Activated CD4-positive, alpha-beta memory T cell treated with anti-CD3 and anti-CD28 coated beads for 36 hours (primary cell): ENCODE measurements around the gene OXTR. TPM values are rescaled to one million over a fixed set of nuclear protein-coding genes. Genes with fewer than 3 reads are reported as not detected.

Source experiments
- CTCF ChIA-PET: fragments of 350-600 bp; sonication (Branson Sonifier 250); formaldehyde crosslinking; loops from one replicate; lab custom pipeline; 2021; ENCODE audit warnings: antibody characterized with exemption, inconsistent platforms; lab: Charles Lee
- POLR2A ChIA-PET: fragments of 350-600 bp; sonication (Branson Sonifier 250); formaldehyde crosslinking; loops from one replicate; lab custom pipeline; 2021; ENCODE audit warnings: antibody characterized with exemption; lab: Charles Lee
- DNase-seq: peaks from one replicate; pipeline ENCODE4 v3.0.0-alpha.2; 2020
- H3K27ac Mint-ChIP-seq: one replicate; pipeline ENCODE4 v1.8.0; 2021; ENCODE audit warnings: mixed read lengths
- H3K27me3 Mint-ChIP-seq: one replicate; pipeline ENCODE4 v1.8.0; 2021; ENCODE audit warnings: mixed read lengths
- H3K36me3 Mint-ChIP-seq: one replicate; pipeline ENCODE4 v1.8.0; 2021; ENCODE audit warnings: mixed read lengths
- H3K4me1 Mint-ChIP-seq: one replicate; pipeline ENCODE4 v1.8.0; 2021; ENCODE audit warnings: low read depth, mixed read lengths
- H3K4me3 Mint-ChIP-seq: one replicate; pipeline ENCODE4 v1.8.0; 2021; ENCODE audit warnings: mild to moderate bottlenecking, mixed read lengths
- H3K9me3 Mint-ChIP-seq: one replicate; pipeline ENCODE4 v1.8.0; 2021; ENCODE audit warnings: mixed read lengths
- intact Hi-C: fragments of 100-400 bp; cut with micrococcal nuclease; formaldehyde crosslinking; loops from one replicate; pipeline ENCODE4 v1.15.1; 2023
- total RNA-seq, 2 experiments: library from RNA; stranded (reverse); gene quantifications; one replicate each; pipeline ENCODE4 v1.2.3, GENCODE V29; 2021

Gene OXTR
- total RNA-seq, 2 experiments from 2014 or later: 0.64 to 1.1 TPM

DNA sequence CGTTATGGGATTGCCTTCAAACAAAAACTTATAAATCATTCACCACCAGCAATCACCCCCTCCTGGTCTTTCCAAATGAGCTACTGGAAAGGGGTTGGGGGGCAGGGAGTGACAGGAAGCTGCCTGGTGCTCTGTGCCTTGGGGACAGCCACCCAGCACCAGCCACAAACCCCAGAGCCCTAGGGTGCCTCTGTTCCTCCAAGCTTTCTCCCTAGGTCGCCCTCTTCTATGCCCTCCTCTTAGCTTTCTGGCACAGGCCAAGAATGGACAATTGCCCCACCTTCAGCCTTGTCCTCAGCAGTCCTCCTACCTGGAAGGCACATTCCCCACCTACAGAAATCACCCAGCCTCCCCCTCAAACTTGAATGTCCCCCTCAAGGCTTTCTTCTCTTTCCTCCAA, 3.3 kb downstream of the OXTR start:
- intact Hi-C loops: loop anchor here (5.0 kb wide), 2 partner anchors 196 to 536 kb away; partner anchors contain the start of gene RAD18
- H3K4me3 Mint-ChIP-seq: no peak overlapping the region
- CTCF ChIA-PET: interaction anchor here (0.7 kb wide), 1 partner anchor 119 kb away, joined by 3 read pairs; no protein-coding TSS in a partner anchor

DNA sequence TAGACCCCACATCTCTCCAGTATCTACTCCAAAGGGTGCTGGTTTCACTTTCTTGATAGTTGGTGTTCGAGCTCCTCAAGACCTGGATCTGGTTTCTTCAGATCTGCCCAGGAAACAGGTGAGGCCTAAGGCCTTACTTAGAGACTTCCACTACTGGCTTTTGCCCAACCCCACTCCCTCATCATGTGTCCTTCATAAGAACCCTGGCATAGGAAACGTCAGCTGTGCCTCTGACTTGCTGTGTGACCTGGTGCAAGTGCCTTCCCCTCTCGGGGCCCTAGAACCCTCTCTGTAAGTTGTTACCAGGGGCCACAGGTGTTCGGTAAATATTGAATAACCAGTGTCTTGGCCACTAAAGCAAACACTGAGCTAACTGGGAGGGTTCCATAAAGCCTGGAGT, 3.9 kb downstream of the OXTR start:
- no peaks in the 10 kb centered on the region for H3K36me3 Mint-ChIP-seq

More for the DNA sequence above, 3.3 kb downstream of the OXTR start:
- no peaks in the 10 kb centered on the region for H3K36me3 Mint-ChIP-seq
- H3K27ac Mint-ChIP-seq: no peak overlapping the region
- POLR2A ChIA-PET: no interaction called here
- DNase-seq: no peak
- peaks cover 25% of the 10 kb centered on the region for H3K27me3 Mint-ChIP-seq
- H3K9me3 Mint-ChIP-seq: no peaks in the 10 kb centered on the region
- H3K4me1 Mint-ChIP-seq: peaks cover 15% of the 10 kb centered on the region

DNA sequence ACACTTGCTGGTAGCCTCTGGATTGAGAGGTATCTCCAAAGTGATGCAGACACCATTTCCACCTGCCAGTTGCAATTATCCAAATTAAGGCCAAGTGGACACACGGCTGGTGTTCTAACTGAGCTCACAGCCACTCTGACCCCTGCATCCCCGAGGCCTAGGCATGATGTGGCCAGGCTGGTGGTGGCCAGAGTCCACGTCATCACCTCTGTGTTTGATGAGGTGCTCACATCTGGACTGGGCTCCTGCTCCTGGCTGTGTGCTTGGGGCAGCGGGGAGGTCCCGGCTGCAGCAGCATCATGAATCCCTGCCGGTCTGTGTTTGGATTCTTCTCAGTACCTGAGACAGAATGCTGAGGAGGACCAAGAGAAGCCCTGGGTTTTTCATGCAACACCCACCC, 4.9 kb downstream of the OXTR start:
- no peaks in the 10 kb centered on the region for H3K36me3 Mint-ChIP-seq
- intact Hi-C loops: no loop called here
- H3K4me3 Mint-ChIP-seq: no peak overlapping the region
- DNase-seq: no peak
- peaks cover 15% of the 10 kb centered on the region for H3K27me3 Mint-ChIP-seq
- ChIA-PET CTCF (no interaction called here), POLR2A (no interaction called here)
- no peak overlapping the region for H3K27ac Mint-ChIP-seq
- no peaks in the 10 kb centered on the region for H3K9me3 Mint-ChIP-seq
- peaks cover 13% of the 10 kb centered on the region for H3K4me1 Mint-ChIP-seq

More for the DNA sequence above, 3.9 kb downstream of the OXTR start:
- H3K27me3 Mint-ChIP-seq: peaks cover 25% of the 10 kb centered on the region
- no peak overlapping the region for H3K27ac Mint-ChIP-seq
- peaks cover 15% of the 10 kb centered on the region for H3K4me1 Mint-ChIP-seq
- intact Hi-C loops: loop anchor here (5.0 kb wide), 2 partner anchors 197 to 537 kb away; partner anchors contain the start of gene RAD18
- ChIA-PET CTCF (no interaction called here), POLR2A (no interaction called here)
- no peak for DNase-seq
- no peaks in the 10 kb centered on the region for H3K9me3 Mint-ChIP-seq
- H3K4me3 Mint-ChIP-seq: no peak overlapping the region

DNA sequence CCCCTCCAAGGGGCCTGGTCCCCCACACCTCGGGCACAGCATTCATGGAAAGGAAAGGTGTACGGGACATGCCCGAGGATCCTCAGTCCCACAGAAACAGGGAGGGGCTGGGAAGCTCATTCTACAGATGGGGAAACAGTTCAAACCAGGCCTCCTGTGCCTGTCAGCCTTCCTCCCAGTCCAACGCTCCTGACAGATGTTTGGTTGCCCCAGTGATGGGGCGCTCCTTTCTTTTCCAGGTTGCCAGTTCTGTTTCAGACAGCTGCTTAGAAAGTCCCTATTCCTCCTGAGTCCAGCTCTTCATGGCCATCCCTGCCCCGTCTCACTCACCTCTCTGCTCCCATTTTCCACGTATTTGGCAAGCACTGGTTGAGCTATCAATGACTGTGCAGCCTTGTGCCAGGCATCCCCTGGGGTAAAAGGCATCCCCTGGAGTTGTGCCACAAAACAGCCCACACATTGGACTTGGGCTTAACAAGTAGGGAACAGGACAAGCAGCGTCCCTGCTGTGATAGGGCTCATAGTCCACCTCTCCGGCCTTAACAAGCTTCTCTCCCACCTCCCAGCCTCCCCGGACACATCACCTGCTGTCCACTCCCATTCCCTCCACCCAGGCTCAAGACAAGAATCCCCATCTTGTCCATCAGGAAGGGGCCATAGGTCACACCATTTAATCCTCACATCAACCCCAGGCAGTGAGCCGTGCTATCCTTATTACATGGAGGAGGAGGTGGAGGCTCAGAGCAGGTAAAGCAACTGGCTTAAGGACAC, 6.6 kb downstream of the OXTR start:
- no peak for DNase-seq
- H3K27me3 Mint-ChIP-seq: peaks cover 1% of the 10 kb centered on the region
- ChIA-PET POLR2A (no interaction called here), CTCF (no interaction called here)
- no peak overlapping the region for H3K4me3 Mint-ChIP-seq
- no peaks in the 10 kb centered on the region for H3K36me3 Mint-ChIP-seq
- H3K9me3 Mint-ChIP-seq: no peaks in the 10 kb centered on the region
- H3K4me1 Mint-ChIP-seq: no peaks in the 10 kb centered on the region
- H3K27ac Mint-ChIP-seq: no peak overlapping the region
- intact Hi-C loops: no loop called here

DNA sequence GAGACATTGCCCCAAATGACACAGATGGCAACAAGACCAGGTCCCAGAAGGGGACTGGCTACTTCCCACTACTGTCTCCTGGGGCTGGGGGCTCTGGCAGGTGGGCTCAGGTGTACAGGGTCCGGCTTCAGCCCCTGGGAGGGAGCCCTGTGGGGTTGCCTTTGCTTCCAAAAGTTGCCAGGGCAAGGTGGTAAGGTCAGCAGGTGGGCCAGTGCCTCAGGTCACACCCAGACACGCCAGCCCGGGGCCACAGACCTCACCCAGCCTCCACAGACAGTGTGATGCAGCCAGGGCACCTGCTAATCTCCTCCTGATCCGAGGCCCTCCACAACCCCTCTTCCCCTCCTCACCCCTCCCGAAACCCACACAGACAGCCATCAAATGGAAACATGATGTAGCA, 7.5 kb downstream of the OXTR start:
- no peak overlapping the region for H3K27ac Mint-ChIP-seq
- ChIA-PET CTCF (interaction anchor here (0.5 kb wide), 1 partner anchor 60 kb away, joined by 3 read pairs; no protein-coding TSS in a partner anchor), POLR2A (no interaction called here)
- DNase-seq: no peak
- intact Hi-C loops: no loop called here
- no peaks in the 10 kb centered on the region for H3K27me3 Mint-ChIP-seq
- H3K36me3 Mint-ChIP-seq: no peaks in the 10 kb centered on the region
- H3K4me1 Mint-ChIP-seq: no peaks in the 10 kb centered on the region
- no peaks in the 10 kb centered on the region for H3K9me3 Mint-ChIP-seq
- no peak overlapping the region for H3K4me3 Mint-ChIP-seq

DNA sequence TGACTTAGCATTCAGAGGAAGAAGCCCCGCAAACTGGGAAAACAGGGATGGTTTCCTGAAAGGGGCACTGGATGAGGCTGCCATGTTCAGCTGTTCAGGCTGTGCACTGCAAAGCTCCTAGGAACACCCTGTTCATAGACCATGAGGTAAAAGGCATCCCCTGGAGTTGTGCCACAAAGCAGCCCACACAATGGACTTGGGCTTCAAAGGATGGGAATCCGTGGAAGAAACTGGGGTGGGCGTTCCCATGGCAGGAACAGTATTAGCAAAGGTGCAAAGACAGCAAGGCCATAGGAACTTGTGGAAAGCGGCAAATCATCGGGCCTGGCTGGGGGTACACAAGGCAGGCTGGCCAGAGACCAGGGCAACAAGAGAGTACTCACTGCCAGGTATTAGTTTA, 8.9 kb downstream of the OXTR start:
- Mint-ChIP-seq H3K4me3 (no peak overlapping the region), H3K27me3 (no peaks in the 10 kb centered on the region), H3K36me3 (no peaks in the 10 kb centered on the region), H3K27ac (no peak overlapping the region), H3K4me1 (no peaks in the 10 kb centered on the region), H3K9me3 (no peaks in the 10 kb centered on the region)
- ChIA-PET CTCF (no interaction called here), POLR2A (no interaction called here)
- intact Hi-C loops: no loop called here
- DNase-seq: no peak

DNA sequence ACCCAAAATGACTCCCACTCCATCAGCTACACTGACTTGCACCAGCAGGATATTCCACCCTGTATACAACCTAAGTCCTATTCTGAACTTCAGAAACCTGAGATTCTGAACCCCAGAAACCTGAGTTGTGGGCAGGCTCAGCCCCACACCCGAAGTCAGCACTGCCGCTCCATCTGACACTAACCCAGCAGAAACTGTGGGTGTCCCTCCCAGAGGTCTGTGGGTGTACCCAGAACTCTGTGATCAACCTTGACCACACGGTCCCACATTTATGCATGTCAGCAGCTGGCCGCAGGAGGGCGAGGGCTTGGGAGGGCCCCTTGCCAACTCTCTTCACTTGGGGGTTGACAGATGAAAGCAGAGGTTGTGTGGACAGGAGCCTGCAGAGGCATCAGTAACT, 9.3 kb downstream of the OXTR start:
- intact Hi-C loops: no loop called here

DNA sequence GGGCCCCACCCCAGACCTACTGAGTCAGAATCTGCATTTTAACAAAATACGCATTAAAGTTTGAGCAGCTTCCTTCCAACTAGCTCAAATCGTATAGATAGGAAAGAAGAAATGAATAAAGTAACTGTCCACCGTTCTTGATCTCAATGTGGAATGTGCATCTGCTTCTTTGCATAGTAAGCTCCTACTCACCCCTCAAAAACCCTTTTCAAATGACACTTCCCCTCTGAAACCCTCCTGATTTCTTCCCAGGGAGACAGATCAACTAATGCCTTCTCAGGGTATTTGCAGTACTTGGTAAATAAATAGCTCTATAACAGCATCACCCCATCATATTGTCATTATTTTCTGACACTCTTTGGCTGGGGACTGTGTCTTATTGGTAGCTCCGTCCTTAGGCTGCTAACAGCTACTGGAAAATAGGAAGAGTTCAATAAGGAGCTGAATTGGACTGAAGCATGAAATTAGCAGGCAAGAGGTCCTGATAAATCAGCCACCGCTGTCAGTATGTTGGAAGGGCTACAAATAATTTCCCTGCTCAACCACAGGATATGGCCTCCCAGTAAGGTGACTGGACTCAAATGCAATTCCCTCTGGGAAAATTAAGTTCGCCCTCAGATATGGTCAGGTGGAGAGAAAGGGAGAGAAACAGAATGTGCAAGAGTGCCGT, 10.2 kb downstream of the OXTR start:
- ChIA-PET CTCF (interaction anchor here (1.5 kb wide), 1 partner anchor 10 kb away, joined by 7 read pairs; the partner anchor contains the start of gene OXTR), POLR2A (no interaction called here)
- Mint-ChIP-seq H3K36me3 (no peaks in the 10 kb centered on the region), H3K4me3 (no peak overlapping the region), H3K27me3 (no peaks in the 10 kb centered on the region), H3K27ac (no peak overlapping the region), H3K4me1 (no peaks in the 10 kb centered on the region), H3K9me3 (no peaks in the 10 kb centered on the region)
- DNase-seq: no peak
- intact Hi-C loops: no loop called here

More for the DNA sequence above, 9.3 kb downstream of the OXTR start:
- Mint-ChIP-seq H3K36me3 (no peaks in the 10 kb centered on the region), H3K27me3 (no peaks in the 10 kb centered on the region), H3K9me3 (no peaks in the 10 kb centered on the region), H3K4me3 (no peak overlapping the region), H3K27ac (no peak overlapping the region), H3K4me1 (no peaks in the 10 kb centered on the region)
- ChIA-PET POLR2A (no interaction called here), CTCF (no interaction called here)
- DNase-seq: no peak

DNA sequence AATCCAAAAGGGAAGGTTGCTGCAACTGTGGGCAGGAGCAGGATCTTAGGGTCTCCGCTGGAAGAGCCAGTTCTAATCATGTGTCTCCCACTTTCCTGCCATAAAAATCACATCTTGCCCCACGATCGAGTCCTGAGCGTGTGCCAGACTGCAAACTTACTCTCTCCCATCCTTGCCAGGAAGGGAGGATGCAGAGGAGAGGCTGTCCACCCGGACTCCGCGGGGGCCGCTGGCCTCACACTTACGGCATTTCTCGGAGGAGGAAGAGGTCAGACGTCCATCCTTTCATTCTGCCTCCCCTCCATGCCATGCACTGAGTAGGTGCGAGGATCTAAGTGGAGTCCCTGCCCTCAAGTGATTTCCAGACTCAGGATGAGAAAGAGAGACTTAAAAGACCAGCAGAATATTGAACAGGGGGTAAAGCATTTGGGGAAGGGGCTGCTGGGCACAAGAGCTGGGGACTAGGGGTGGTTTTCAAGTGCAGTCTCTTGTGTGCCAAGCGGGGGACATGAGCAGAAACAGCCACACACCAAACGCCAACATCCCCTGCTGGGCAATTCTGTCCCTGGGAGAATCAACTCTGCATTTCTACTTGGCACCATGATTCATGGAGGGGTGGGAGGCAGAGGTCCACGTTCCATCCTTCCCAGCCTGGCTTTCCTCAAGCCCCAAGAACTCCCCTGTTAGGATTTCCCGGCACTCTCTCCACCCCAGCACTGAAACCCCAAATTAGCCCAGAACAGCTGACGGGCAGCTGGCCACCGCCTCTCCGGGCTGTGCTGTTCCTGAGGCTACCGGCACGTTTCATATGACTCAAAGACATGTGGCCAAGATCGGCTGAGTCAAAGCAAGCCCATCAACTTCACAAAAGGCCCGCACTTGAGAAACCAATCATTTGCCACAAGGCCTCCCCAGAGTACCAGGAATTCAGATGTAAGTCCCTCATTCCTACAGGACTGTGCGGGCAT, 11.6 kb downstream of the OXTR start:
- Mint-ChIP-seq H3K4me1 (no peaks in the 10 kb centered on the region), H3K27me3 (no peaks in the 10 kb centered on the region), H3K9me3 (no peaks in the 10 kb centered on the region), H3K36me3 (no peaks in the 10 kb centered on the region), H3K4me3 (no peak overlapping the region), H3K27ac (no peak overlapping the region)
- CTCF ChIA-PET: interaction anchor here (1.5 kb wide), 1 partner anchor 11 kb away, joined by 7 read pairs; the partner anchor contains the start of gene OXTR
- POLR2A ChIA-PET: no interaction called here
- intact Hi-C loops: no loop called here
- DNase-seq: no peak

DNA sequence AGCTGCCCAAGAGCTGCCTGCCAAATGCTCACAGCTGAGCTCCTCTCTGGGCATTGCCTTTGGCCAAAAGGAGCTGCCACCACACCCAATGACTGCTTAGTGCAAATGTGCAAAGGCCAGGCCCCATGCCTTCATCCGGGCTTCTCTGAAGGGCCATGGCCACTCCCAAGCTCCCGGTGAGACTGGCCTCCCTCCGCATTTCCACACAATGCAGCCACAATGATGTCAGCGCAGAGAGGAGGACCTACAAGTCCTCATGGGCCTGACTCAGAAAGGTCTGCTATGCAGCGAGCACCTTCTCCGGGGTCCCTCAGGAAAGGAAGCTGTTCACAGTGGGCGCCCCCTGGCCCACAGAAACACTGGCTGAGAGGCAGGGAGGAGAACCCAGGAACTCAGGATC, 12.7 kb downstream of the OXTR start:
- Mint-ChIP-seq H3K27ac (no peak overlapping the region), H3K9me3 (no peaks in the 10 kb centered on the region), H3K36me3 (no peaks in the 10 kb centered on the region), H3K27me3 (no peaks in the 10 kb centered on the region), H3K4me3 (no peak overlapping the region), H3K4me1 (no peaks in the 10 kb centered on the region)
- intact Hi-C loops: no loop called here
- ChIA-PET CTCF (no interaction called here), POLR2A (no interaction called here)
- no peak for DNase-seq

DNA sequence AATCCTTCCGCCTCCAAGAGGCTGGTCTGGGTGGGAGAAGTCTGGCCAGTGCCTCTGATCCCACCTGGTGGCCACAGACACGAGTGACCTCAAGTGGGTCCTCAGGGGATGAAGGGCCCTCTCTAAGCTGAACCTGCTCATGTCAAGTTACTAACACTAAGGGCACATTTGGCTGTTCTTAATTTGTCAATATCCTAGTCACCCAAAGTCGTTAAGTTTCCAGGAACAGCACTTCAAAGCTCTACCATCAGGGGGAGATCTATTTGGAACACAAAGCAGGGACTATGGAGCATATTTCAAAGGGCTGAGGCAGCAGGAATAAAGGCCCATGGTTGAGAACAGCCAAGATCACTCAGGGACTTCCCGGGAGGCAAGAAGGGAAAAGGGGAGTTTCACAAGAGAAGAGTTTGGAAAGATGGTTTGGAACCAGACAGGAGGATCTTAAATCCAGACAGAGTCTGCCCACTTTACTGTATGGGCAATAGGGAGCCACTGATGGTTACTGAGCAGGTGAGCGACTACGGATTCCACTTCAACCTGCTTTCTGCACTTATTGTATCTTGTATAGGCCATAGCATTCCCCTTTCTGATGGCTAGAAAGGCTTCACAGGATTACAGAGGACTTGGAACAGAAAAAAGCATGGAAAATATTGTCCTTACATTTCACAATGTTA, 13.7 kb downstream of the OXTR start:
- POLR2A ChIA-PET: no interaction called here

More for the DNA sequence above, 13.7 kb downstream of the OXTR start:
- Mint-ChIP-seq H3K27me3 (no peaks in the 10 kb centered on the region), H3K9me3 (no peaks in the 10 kb centered on the region), H3K27ac (no peak overlapping the region), H3K4me1 (no peaks in the 10 kb centered on the region), H3K36me3 (no peaks in the 10 kb centered on the region), H3K4me3 (no peak overlapping the region)
- DNase-seq: no peak
- CTCF ChIA-PET: no interaction called here
- intact Hi-C loops: no loop called here
